CD4-positive, alpha-beta T cell treated with Interferon gamma for 1 hour (primary cell): ENCODE data around the gene ARMC6.

Experiments used
- DNase-seq: peaks from one replicate; pipeline ENCODE4 v3.0.0-alpha.2; 2020

ARMC6 gene

GRCh38 chr19:19056636-19057275 is 23.4 kb downstream of the ARMC6 start:
- no peak for DNase-seq

GRCh38 chr19:19057317-19057716 is 23.9 kb downstream of the ARMC6 start:
- DNase-seq = no peak

- DNase-seq = no peak
Measured at GRCh38 chr19:19057720-19058119, 24.3 kb downstream of the ARMC6 start.

GRCh38 chr19:19059018-19059836 is 25.8 kb downstream of the ARMC6 start:
- no peak for DNase-seq

- DNase-seq = no peak
Measured at GRCh38 chr19:19059837-19060611, 26.6 kb downstream of the ARMC6 start.

GRCh38 chr19:19061506-19061905 is 28.1 kb downstream of the ARMC6 start:
- no peak for DNase-seq

- no peak for DNase-seq
Measured at GRCh38 chr19:19062454-19063182, 29.2 kb downstream of the ARMC6 start.

GRCh38 chr19:19063183-19064097 is 30.0 kb downstream of the ARMC6 start, which contains the start of gene SLC25A42:
TSS of gene SLC25A42 (plus strand) at chr19:19063994. CDS start at chr19:19096125, 32,131 bp downstream.
- peak; percentile 100 for DNase-seq

- no peak for DNase-seq
Measured at GRCh38 chr19:19064098-19064722, 30.8 kb downstream of the ARMC6 start.

GRCh38 chr19:19064811-19065745 is 31.7 kb downstream of the ARMC6 start:
- no peak for DNase-seq

GRCh38 chr19:19067276-19068072 is 34.1 kb downstream of the ARMC6 start:
- DNase-seq = no peak

- no peak for DNase-seq
Measured at GRCh38 chr19:19068659-19069654, 35.6 kb downstream of the ARMC6 start.

- no peak for DNase-seq
Measured at GRCh38 chr19:19071897-19072296, 38.5 kb downstream of the ARMC6 start.

GRCh38 chr19:19074196-19074882 is 40.9 kb downstream of the ARMC6 start:
- no peak for DNase-seq

GRCh38 chr19:19075126-19075525 is 41.7 kb downstream of the ARMC6 start:
- no peak for DNase-seq

- no peak for DNase-seq
Measured at GRCh38 chr19:19076476-19076875, 43.1 kb downstream of the ARMC6 start.

GRCh38 chr19:19077103-19077502 is 43.7 kb downstream of the ARMC6 start:
- DNase-seq = no peak
